Sigmoid colon (tissue), 4 donors: Measurements from ENCODE around the gene REXO1.

Experiments used
- CTCF ChIP-seq, 4 experiments: fragments of 450-650 bp in 3 of 4; fragments of 200-600 bp in 1 of 4; IDR thresholded peaks; one replicate each; pipeline ENCODE4 v1.5.1; 2016 to 2019; ENCODE audit warnings: antibody characterized with exemption in 4 of 4, mild to moderate bottlenecking in 3 of 4, moderate library complexity in 2 of 4
- EP300 ChIP-seq, 4 donors: sonication (generic); formaldehyde crosslinking; IDR thresholded peaks; one replicate each; pipeline ENCODE4 v1.6.1; 2017; ENCODE audit warnings: antibody characterized with exemption in 4 of 4
- POLR2A ChIP-seq, 2 donors: fragments of 450-650 bp; IDR thresholded peaks; one replicate each; pipeline ENCODE4 v1.6.1; 2016; ENCODE audit warnings: antibody characterized with exemption in 2 of 2, mild to moderate bottlenecking in 2 of 2, moderate library complexity in 2 of 2

- TF ChIP-seq POLR2A (IDR thresholded peaks at IDR 0.05) (no peak), CTCF (IDR thresholded peaks at IDR 0.05) (no peak), EP300 (IDR thresholded peaks at IDR 0.05) (no peak)
These were observed 61.6 kb downstream of the REXO1 start for GRCh38 chr19:1786668-1787067.
